ENCODE results near the gene PKD2L1.
"Not testable (repeated sequence)": the region's sequence is repeated elsewhere in the genome, so short reads cannot be mapped to it uniquely, and the experiment has no call there.

The PKD2L1 gene

GRCh38 chr10:100286051-100287033 lies 43.7 kb downstream of the PKD2L1 start, which contains the start of gene BLOC1S2:
TSS of gene BLOC1S2 (minus strand) at chr10:100286680. CDS start at chr10:100286659, 21 bp downstream.
- peak; percentile 83 for DNase-seq

- DNase-seq, result not testable (repeated sequence)
These were observed 44.7 kb downstream of the PKD2L1 start for GRCh38 chr10:100285326-100285725.

GRCh38 chr10:100282907-100283306 lies 47.1 kb downstream of the PKD2L1 start:
- DNase-seq, result no peak

GRCh38 chr10:100276971-100277370 lies 53.1 kb downstream of the PKD2L1 start:
- DNase-seq, result not testable (repeated sequence)

GRCh38 chr10:100267239-100268104 lies 62.6 kb downstream of the PKD2L1 start, which contains the start of gene CWF19L1:
TSS of gene CWF19L1 (minus strand) at chr10:100267638. CDS start at chr10:100267593, 45 bp downstream.
- peak; percentile 66 for DNase-seq

- DNase-seq, result no peak
These were observed 64.1 kb downstream of the PKD2L1 start for GRCh38 chr10:100265821-100266485.

GRCh38 chr10:100254191-100254590 lies 75.8 kb downstream of the PKD2L1 start:
- no peak for DNase-seq

GRCh38 chr10:100253041-100253440 lies 77.0 kb downstream of the PKD2L1 start:
- DNase-seq, result no peak

- no peak for DNase-seq
These were observed 81.2 kb downstream of the PKD2L1 start for GRCh38 chr10:100248820-100249219.

GRCh38 chr10:100245484-100246220 lies 84.4 kb downstream of the PKD2L1 start:
- no peak for DNase-seq

GRCh38 chr10:100239851-100240250 lies 90.2 kb downstream of the PKD2L1 start:
- DNase-seq, result no peak

GRCh38 chr10:100238429-100238828 lies 91.6 kb downstream of the PKD2L1 start:
- DNase-seq, result no peak

Measured in activated effector memory CD4-positive, alpha-beta T cell treated with Interleukin-2 at 50 U/mL for 16 hours (primary cell).